ENCODE results near the gene CHD6.

The CHD6 gene

GRCh38 chr20:41366546-41367392 lies 251.4 kb downstream of the CHD6 start, which contains the start of gene EMILIN3:
Gene EMILIN3 (minus strand): TSS chr20:41366818. CDS start chr20:41366634, 184 bp downstream.
- no peak for TF ChIP-seq FOXM1 (IDR thresholded peaks at IDR 0.05; ENCODE audit: borderline replicate concordance, low read depth)
- no peak for TF ChIP-seq EP300 (IDR thresholded peaks at IDR 0.05; ENCODE audit: borderline replicate concordance)
- TF ChIP-seq NFIC (IDR thresholded peaks at IDR 0.05): no peak
- no peak for TF ChIP-seq YY1 (IDR thresholded peaks at IDR 0.05; ENCODE audit: low read depth)
- no peak for TF ChIP-seq CREB1 (IDR thresholded peaks at IDR 0.05; ENCODE audit: low read depth)
- no peak for TF ChIP-seq RAD21 (IDR thresholded peaks at IDR 0.05; ENCODE audit: low read depth)
- no peak for TF ChIP-seq MAX (IDR thresholded peaks at IDR 0.05)
- TF ChIP-seq REST (IDR thresholded peaks at IDR 0.05; ENCODE audit: low read depth): no peak
- TF ChIP-seq USF1 (IDR thresholded peaks at IDR 0.05): no peak
- TF ChIP-seq TAF1 (IDR thresholded peaks at IDR 0.05; ENCODE audit: low read depth): no peak
- no peak for TF ChIP-seq EGR1 (IDR thresholded peaks at IDR 0.05)
- TF ChIP-seq TEAD4 (IDR thresholded peaks at IDR 0.05): no peak
- TF ChIP-seq TCF12 (IDR thresholded peaks at IDR 0.05; ENCODE audit: low read depth): no peak
- no peak for TF ChIP-seq CEBPB (IDR thresholded peaks at IDR 0.05)
- TF ChIP-seq ZBTB7A (IDR thresholded peaks at IDR 0.05; ENCODE audit: low read depth): no peak

GRCh38 chr20:41365777-41366545 lies 252.2 kb downstream of the CHD6 start:
- no peak for TF ChIP-seq YY1 (IDR thresholded peaks at IDR 0.05; ENCODE audit: low read depth)
- TF ChIP-seq MAX (IDR thresholded peaks at IDR 0.05): peak; percentile 26; the same call in 1 of the 2 replicates
- peak; percentile 42; the same call in 1 of the 2 replicates for TF ChIP-seq ZBTB7A (IDR thresholded peaks at IDR 0.05; ENCODE audit: low read depth)

- TF ChIP-seq EP300 (IDR thresholded peaks at IDR 0.05; ENCODE audit: borderline replicate concordance) (no peak), CEBPB (IDR thresholded peaks at IDR 0.05) (no peak), YY1 (IDR thresholded peaks at IDR 0.05; ENCODE audit: low read depth) (no peak), CREB1 (IDR thresholded peaks at IDR 0.05; ENCODE audit: low read depth) (no peak), REST (IDR thresholded peaks at IDR 0.05; ENCODE audit: low read depth) (no peak), TEAD4 (IDR thresholded peaks at IDR 0.05) (no peak), NFIC (IDR thresholded peaks at IDR 0.05) (no peak), TCF12 (IDR thresholded peaks at IDR 0.05; ENCODE audit: low read depth) (no peak)
Measured at GRCh38 chr20:41364967-41365765, 253.0 kb downstream of the CHD6 start.

- TF ChIP-seq EGR1 (IDR thresholded peaks at IDR 0.05) (no peak), TEAD4 (IDR thresholded peaks at IDR 0.05) (no peak), CEBPB (IDR thresholded peaks at IDR 0.05) (no peak), EP300 (IDR thresholded peaks at IDR 0.05; ENCODE audit: borderline replicate concordance) (no peak)
Measured at GRCh38 chr20:41364236-41364855, 253.8 kb downstream of the CHD6 start.

GRCh38 chr20:41363601-41364000 lies 254.6 kb downstream of the CHD6 start:
- TF ChIP-seq YY1 (IDR thresholded peaks at IDR 0.05; ENCODE audit: low read depth) (no peak), CEBPB (IDR thresholded peaks at IDR 0.05) (no peak), TAF1 (IDR thresholded peaks at IDR 0.05; ENCODE audit: low read depth) (no peak), EP300 (IDR thresholded peaks at IDR 0.05; ENCODE audit: borderline replicate concordance) (no peak), MAX (IDR thresholded peaks at IDR 0.05) (no peak), FOXM1 (IDR thresholded peaks at IDR 0.05; ENCODE audit: borderline replicate concordance, low read depth) (no peak), TCF12 (IDR thresholded peaks at IDR 0.05; ENCODE audit: low read depth) (no peak), ZBTB7A (IDR thresholded peaks at IDR 0.05; ENCODE audit: low read depth) (no peak), EGR1 (IDR thresholded peaks at IDR 0.05) (no peak), TEAD4 (IDR thresholded peaks at IDR 0.05) (no peak), CREB1 (IDR thresholded peaks at IDR 0.05; ENCODE audit: low read depth) (no peak), REST (IDR thresholded peaks at IDR 0.05; ENCODE audit: low read depth) (no peak), NFIC (IDR thresholded peaks at IDR 0.05) (no peak)

Measured in Ishikawa (cell line).